ENCODE data around the gene S100A5. TPM values are rescaled to one million over a fixed set of nuclear protein-coding genes. Genes with fewer than 3 reads are reported as not detected.

The S100A5 gene
- total and polyA plus RNA-seq, 10 of the 15 experiments (the other 5 are each of a cell fraction or from before 2014, with no cell fraction given): 0.47 to 0.75 (median 0.56) TPM; not detected in 6

DNA sequence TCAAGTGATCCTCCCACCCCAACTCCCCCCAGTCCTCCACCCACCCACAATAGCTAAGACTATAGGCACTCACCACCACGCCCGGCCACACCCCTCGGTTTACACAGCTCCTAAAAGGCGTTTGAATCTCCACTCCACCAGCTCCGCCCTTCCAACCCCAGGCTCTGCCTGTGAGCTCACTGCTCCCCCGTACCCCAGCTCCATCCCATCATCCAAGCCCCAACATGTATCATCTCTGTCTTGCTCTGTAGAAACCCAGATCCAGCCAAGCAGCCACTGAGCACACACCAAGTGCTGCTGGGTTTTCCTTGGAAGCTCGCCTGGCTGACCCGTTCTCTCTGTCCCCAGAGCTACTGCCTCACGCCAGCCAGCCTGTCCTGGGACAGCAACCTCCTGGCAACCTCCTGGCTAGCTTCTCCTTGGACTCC is 36.9 kb upstream of the S100A5 start:
- DNase-seq (ENCODE audit: low read depth, low spot score): no peak
- Histone ChIP-seq H3K36me3 (ENCODE audit: control insufficient read depth in 2 of 2, insufficient read depth in 2 of 2, low read length in 1 of 2) (no peaks in the 10 kb centered on the region), H3K27me3 (replicated peaks in 1 of 2; ENCODE audit: control insufficient read depth in 2 of 2, insufficient read depth in 2 of 2, low read length in 1 of 2) (no peaks in the 10 kb centered on the region), H3K4me1 (ENCODE audit: control insufficient read depth, insufficient read depth, low read length) (peaks cover 5% of the 10 kb centered on the region), H3K79me2 (ENCODE audit: control insufficient read depth, insufficient read depth, low read length) (no peaks in the 10 kb centered on the region), H3K27ac (ENCODE audit: control insufficient read depth, insufficient read depth) (no peak overlapping the region), H2AFZ (ENCODE audit: control insufficient read depth, low read depth, low read length) (no peak overlapping the region), H3K4me3 (no peak overlapping the region), H3K4me2 (ENCODE audit: control insufficient read depth, insufficient read depth) (no peak overlapping the region), H3K9me3 (replicated peaks; ENCODE audit: control insufficient read depth, insufficient read depth, low read length) (no peaks in the 10 kb centered on the region), H4K20me1 (ENCODE audit: control insufficient read depth, insufficient read depth) (no peaks in the 10 kb centered on the region), H3K9ac (ENCODE audit: control insufficient read depth, insufficient read depth, low read length) (no peak overlapping the region)
- in situ Hi-C loops (cut with MboI): no loop called here
- SMC1A ChIA-PET (ENCODE audit: uncharacterized antibody, unreplicated experiment): interaction anchor here (0.9 to 2.6 kb wide), 5 partner anchors 16 to 67 kb away, joined by 3 to 11 read pairs (median 8); partner anchors contain the start of gene S100A14
- no peak for ATAC-seq
- no peak for FAIRE-seq
- 24% methylated on average over 6 of the region's 9 CpGs for WGBS (ENCODE audit: insufficient coverage, insufficient replicate concordance, low lambda C conversion rate, missing lambda C conversion rate)
- CTCF ChIA-PET: interaction anchor here (0.9 to 2.4 kb wide), 8 partner anchors 10 to 67 kb away, joined by 3 to 12 read pairs (median 5); partner anchors contain the start of genes S100A1, S100A13 and S100A14
- intact Hi-C loops (cut with micrococcal nuclease; ENCODE audit: unreplicated experiment): no loop called here
- no TSS peak for BruUV-seq (replicated peaks)
- RAD21 ChIA-PET (ENCODE audit: unreplicated experiment): interaction anchor here (0.7 to 1.2 kb wide), 2 partner anchors 66 to 1570 kb away, joined by 3 read pairs; no protein-coding TSS in a partner anchor
- POLR2A ChIA-PET: interaction anchor here (0.5 kb wide), 1 partner anchor 409 kb away, joined by 3 read pairs; the partner anchor contains the start of gene RAB13
- TF ChIP-seq MLLT1 (IDR thresholded peaks at IDR 0.05): no peak
- TF ChIP-seq, protein P1, sequence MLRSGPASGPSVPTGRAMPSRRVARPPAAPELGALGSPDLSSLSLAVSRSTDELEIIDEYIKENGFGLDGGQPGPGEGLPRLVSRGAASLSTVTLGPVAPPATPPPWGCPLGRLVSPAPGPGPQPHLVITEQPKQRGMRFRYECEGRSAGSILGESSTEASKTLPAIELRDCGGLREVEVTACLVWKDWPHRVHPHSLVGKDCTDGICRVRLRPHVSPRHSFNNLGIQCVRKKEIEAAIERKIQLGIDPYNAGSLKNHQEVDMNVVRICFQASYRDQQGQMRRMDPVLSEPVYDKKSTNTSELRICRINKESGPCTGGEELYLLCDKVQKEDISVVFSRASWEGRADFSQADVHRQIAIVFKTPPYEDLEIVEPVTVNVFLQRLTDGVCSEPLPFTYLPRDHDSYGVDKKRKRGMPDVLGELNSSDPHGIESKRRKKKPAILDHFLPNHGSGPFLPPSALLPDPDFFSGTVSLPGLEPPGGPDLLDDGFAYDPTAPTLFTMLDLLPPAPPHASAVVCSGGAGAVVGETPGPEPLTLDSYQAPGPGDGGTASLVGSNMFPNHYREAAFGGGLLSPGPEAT (IDR thresholded peaks at IDR 0.05; ENCODE audit: low read depth): no peak
- no peak for TF ChIP-seq PML (IDR thresholded peaks at IDR 0.05; ENCODE audit: low read length)
- TF ChIP-seq NRF1 (conservative IDR thresholded peaks at IDR 0.05; ENCODE audit: low read depth, low read length): no peak
- no peak for TF ChIP-seq RBBP5 (conservative IDR thresholded peaks at IDR 0.05)
- TF ChIP-seq MTA2 (IDR thresholded peaks at IDR 0.05; ENCODE audit: low read depth): no peak
- TF ChIP-seq, protein P2, sequence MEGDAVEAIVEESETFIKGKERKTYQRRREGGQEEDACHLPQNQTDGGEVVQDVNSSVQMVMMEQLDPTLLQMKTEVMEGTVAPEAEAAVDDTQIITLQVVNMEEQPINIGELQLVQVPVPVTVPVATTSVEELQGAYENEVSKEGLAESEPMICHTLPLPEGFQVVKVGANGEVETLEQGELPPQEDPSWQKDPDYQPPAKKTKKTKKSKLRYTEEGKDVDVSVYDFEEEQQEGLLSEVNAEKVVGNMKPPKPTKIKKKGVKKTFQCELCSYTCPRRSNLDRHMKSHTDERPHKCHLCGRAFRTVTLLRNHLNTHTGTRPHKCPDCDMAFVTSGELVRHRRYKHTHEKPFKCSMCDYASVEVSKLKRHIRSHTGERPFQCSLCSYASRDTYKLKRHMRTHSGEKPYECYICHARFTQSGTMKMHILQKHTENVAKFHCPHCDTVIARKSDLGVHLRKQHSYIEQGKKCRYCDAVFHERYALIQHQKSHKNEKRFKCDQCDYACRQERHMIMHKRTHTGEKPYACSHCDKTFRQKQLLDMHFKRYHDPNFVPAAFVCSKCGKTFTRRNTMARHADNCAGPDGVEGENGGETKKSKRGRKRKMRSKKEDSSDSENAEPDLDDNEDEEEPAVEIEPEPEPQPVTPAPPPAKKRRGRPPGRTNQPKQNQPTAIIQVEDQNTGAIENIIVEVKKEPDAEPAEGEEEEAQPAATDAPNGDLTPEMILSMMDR (IDR thresholded peaks at IDR 0.05 in 2 of 3, conservative IDR thresholded peaks at IDR 0.05 in 1 of 3; ENCODE audit: control insufficient read depth in 2 of 3, extremely low read depth in 1 of 3, insufficient read depth in 1 of 3, low read depth in 3 of 3, low read length in 3 of 3): no peak
- TF ChIP-seq TCF12 (IDR thresholded peaks at IDR 0.05; ENCODE audit: low read depth, low read length): no peak
- TF ChIP-seq, protein P3, sequence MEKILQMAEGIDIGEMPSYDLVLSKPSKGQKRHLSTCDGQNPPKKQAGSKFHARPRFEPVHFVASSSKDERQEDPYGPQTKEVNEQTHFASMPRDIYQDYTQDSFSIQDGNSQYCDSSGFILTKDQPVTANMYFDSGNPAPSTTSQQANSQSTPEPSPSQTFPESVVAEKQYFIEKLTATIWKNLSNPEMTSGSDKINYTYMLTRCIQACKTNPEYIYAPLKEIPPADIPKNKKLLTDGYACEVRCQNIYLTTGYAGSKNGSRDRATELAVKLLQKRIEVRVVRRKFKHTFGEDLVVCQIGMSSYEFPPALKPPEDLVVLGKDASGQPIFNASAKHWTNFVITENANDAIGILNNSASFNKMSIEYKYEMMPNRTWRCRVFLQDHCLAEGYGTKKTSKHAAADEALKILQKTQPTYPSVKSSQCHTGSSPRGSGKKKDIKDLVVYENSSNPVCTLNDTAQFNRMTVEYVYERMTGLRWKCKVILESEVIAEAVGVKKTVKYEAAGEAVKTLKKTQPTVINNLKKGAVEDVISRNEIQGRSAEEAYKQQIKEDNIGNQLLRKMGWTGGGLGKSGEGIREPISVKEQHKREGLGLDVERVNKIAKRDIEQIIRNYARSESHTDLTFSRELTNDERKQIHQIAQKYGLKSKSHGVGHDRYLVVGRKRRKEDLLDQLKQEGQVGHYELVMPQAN (conservative IDR thresholded peaks at IDR 0.05): no peak
- TF ChIP-seq, protein P4, sequence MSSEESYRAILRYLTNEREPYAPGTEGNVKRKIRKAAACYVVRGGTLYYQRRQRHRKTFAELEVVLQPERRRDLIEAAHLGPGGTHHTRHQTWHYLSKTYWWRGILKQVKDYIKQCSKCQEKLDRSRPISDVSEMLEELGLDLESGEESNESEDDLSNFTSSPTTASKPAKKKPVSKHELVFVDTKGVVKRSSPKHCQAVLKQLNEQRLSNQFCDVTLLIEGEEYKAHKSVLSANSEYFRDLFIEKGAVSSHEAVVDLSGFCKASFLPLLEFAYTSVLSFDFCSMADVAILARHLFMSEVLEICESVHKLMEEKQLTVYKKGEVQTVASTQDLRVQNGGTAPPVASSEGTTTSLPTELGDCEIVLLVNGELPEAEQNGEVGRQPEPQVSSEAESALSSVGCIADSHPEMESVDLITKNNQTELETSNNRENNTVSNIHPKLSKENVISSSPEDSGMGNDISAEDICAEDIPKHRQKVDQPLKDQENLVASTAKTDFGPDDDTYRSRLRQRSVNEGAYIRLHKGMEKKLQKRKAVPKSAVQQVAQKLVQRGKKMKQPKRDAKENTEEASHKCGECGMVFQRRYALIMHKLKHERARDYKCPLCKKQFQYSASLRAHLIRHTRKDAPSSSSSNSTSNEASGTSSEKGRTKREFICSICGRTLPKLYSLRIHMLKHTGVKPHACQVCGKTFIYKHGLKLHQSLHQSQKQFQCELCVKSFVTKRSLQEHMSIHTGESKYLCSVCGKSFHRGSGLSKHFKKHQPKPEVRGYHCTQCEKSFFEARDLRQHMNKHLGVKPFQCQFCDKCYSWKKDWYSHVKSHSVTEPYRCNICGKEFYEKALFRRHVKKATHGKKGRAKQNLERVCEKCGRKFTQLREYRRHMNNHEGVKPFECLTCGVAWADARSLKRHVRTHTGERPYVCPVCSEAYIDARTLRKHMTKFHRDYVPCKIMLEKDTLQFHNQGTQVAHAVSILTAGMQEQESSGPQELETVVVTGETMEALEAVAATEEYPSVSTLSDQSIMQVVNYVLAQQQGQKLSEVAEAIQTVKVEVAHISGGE (CRISPR knock-in tag; IDR thresholded peaks at IDR 0.05): no peak
- TF ChIP-seq SRF (IDR thresholded peaks at IDR 0.05; ENCODE audit: low read depth in 2 of 2, low read length in 2 of 2): no peak
- no peak for TF ChIP-seq CHD4 (IDR thresholded peaks at IDR 0.05)
- TF ChIP-seq CREB1 (IDR thresholded peaks at IDR 0.05; ENCODE audit: low read depth): no peak

Data from GM12878 (cell line).